ENCODE data around the gene KRTAP2-1. TPM values are rescaled to one million over a fixed set of nuclear protein-coding genes. Genes with fewer than 3 reads are reported as not detected.

KRTAP2-1 gene
- total and polyA plus RNA-seq, 2 of the 13 experiments (the other 11 are each of a cell fraction or from before 2014, with no cell fraction given): not detected

DNA sequence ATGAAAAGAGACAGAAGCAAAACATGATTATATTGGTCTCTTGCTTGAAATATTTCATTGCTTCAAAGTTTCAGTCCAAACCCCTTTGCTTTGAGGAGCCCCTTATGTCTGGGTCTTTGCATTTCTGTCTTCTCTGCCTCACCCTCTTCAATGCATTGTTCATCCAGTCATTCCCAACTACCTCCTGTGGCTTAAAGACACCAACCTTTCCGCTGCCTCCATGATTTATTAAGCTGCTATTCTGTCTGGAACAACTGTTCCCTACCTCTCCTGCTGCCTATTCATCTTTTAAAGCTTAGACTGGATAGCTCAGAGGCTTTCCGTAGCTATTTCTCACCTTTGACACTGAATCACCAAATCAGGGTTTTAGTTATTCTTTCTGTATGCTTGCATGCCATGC, 49.8 kb downstream of the KRTAP2-1 start (continued):
- no peak for TF ChIP-seq ZNF570 (CRISPR knock-in tag; IDR thresholded peaks at IDR 0.05; ENCODE audit: borderline replicate concordance)
- TF ChIP-seq, protein P1, sequence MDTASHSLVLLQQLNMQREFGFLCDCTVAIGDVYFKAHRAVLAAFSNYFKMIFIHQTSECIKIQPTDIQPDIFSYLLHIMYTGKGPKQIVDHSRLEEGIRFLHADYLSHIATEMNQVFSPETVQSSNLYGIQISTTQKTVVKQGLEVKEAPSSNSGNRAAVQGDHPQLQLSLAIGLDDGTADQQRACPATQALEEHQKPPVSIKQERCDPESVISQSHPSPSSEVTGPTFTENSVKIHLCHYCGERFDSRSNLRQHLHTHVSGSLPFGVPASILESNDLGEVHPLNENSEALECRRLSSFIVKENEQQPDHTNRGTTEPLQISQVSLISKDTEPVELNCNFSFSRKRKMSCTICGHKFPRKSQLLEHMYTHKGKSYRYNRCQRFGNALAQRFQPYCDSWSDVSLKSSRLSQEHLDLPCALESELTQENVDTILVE (CRISPR knock-in tag; IDR thresholded peaks at IDR 0.05): no peak

GRCh38 chr17:40996829-40997228, 50.3 kb downstream of the KRTAP2-1 start:
- Histone ChIP-seq H3K27ac (ENCODE audit: extremely low read length, insufficient read depth, low read length) (no peak overlapping the region), H4K20me1 (ENCODE audit: insufficient read depth, low read length) (no peaks in the 10 kb centered on the region), H3K4me3 (replicated peaks in 1 of 3; ENCODE audit: insufficient read depth in 1 of 3, low read depth in 2 of 3, low read length in 3 of 3) (no peak overlapping the region), H3K4me2 (ENCODE audit: low read depth, low read length) (no peak overlapping the region), H3K9me3 (ENCODE audit: low read length) (no peaks in the 10 kb centered on the region), H2AFZ (ENCODE audit: low read length) (no peak overlapping the region), H3K9ac (ENCODE audit: insufficient read depth, low read depth, low read length) (no peak overlapping the region), H3K27me3 (ENCODE audit: control insufficient read depth in 1 of 2, insufficient read depth in 2 of 2, low read length in 2 of 2) (no peaks in the 10 kb centered on the region), H3K36me3 (replicated peaks in 1 of 2; ENCODE audit: control insufficient read depth in 1 of 2, insufficient read depth in 2 of 2, low read length in 2 of 2) (no peaks in the 10 kb centered on the region), H3K79me2 (ENCODE audit: insufficient read depth, low read length) (no peaks in the 10 kb centered on the region), H3K4me1 (ENCODE audit: insufficient read depth, low read length) (peaks cover 13% of the 10 kb centered on the region)
- 76% methylated on average over 4 of the region's 4 CpGs for WGBS (ENCODE audit: low lambda C conversion rate)
- no peak for ATAC-seq
- intact Hi-C loops (cut with micrococcal nuclease; ENCODE audit: unreplicated experiment): no loop called here
- BruUV-seq (replicated peaks): no TSS peak
- CTCF ChIA-PET (ENCODE audit: low intra/inter-chr PET ratio, low total read pairs): no interaction called here
- no peak for DNase-seq (ENCODE audit: low spot score)
- in situ Hi-C loops (cut with HindIII; ENCODE audit: extremely low pct_ligation_motif_present, low pct_unique_long_range_greater_than_20kb): no loop called here
- TF ChIP-seq ZBTB3 (CRISPR knock-in tag; IDR thresholded peaks at IDR 0.05; ENCODE audit: borderline replicate concordance, low read depth) (no peak), ZFX (CRISPR knock-in tag; IDR thresholded peaks at IDR 0.05; ENCODE audit: low read depth) (no peak), KAT8 (CRISPR knock-in tag; IDR thresholded peaks at IDR 0.05) (no peak)
- FAIRE-seq: no peak
- POLR2A ChIA-PET: no interaction called here

Small RNA genes within 50 kb of the gene (small RNA-seq; reads per million reads assigned to genes)
- 0 reads per million in 3 experiments for gene KRTAP3-4P (ENCODE audit: insufficient read depth in 2 of 3, insufficient read length in 3 of 3, low read depth in 2 of 3, low replicate concordance in 1 of 3)

Other genes starting within 250 kb of the KRTAP2-1 start
Only the 30 nearest of the 37 such genes appear.
- 0.07 TPM in 1 of 2 replicates, not detected in the other for gene KRT12, start 180.1 kb downstream of the KRTAP2-1 start, total RNA-seq (2016; rRNA removed; fragmentation: Illumina TruSeq; extraction: Trizol)
- 0.09 and 0.31 TPM in 2 replicates for gene KRT12, start 180.1 kb downstream of the KRTAP2-1 start, polyA plus RNA-seq (2011; rRNA removed)
- gene KRT20, start 162.1 kb downstream of the KRTAP2-1 start, total RNA-seq (2016; rRNA removed; fragmentation: Illumina TruSeq; extraction: Trizol): 0.13 and 0.14 TPM in 2 replicates
- 0.20 and 1.0 TPM in 2 replicates for gene KRT20, start 162.1 kb downstream of the KRTAP2-1 start, polyA plus RNA-seq (2011; rRNA removed)
- gene KRT23, start 109.7 kb downstream of the KRTAP2-1 start, total RNA-seq (2016; rRNA removed; fragmentation: Illumina TruSeq; extraction: Trizol): 24.7 and 32.9 TPM in 2 replicates
- 48.4 and 51.1 TPM in 2 replicates for gene KRT23, start 109.7 kb downstream of the KRTAP2-1 start, polyA plus RNA-seq (2011; rRNA removed)
- gene KRT39, start 80.4 kb downstream of the KRTAP2-1 start, total RNA-seq (2016; rRNA removed; fragmentation: Illumina TruSeq; extraction: Trizol): 0.07 TPM in 1 of 2 replicates, not detected in the other
- gene KRT39, start 80.4 kb downstream of the KRTAP2-1 start, polyA plus RNA-seq (2011; rRNA removed): 1.2 and 1.6 TPM in 2 replicates
- not detected in 2 replicates for gene KRT40, start 63.0 kb downstream of the KRTAP2-1 start, total RNA-seq (2016; rRNA removed; fragmentation: Illumina TruSeq; extraction: Trizol)
- not detected in 2 replicates for gene KRT40, start 63.0 kb downstream of the KRTAP2-1 start, polyA plus RNA-seq (2011; rRNA removed)
- gene KRTAP3-3, start 53.2 kb downstream of the KRTAP2-1 start, total RNA-seq (2016; rRNA removed; fragmentation: Illumina TruSeq; extraction: Trizol): not detected in 2 replicates
- not detected in 2 replicates for gene KRTAP3-3, start 53.2 kb downstream of the KRTAP2-1 start, polyA plus RNA-seq (2011; rRNA removed)
- not detected in 2 replicates for gene KRTAP3-2, start 47.4 kb downstream of the KRTAP2-1 start, total RNA-seq (2016; rRNA removed; fragmentation: Illumina TruSeq; extraction: Trizol)
- not detected in 2 replicates for gene KRTAP3-2, start 47.4 kb downstream of the KRTAP2-1 start, polyA plus RNA-seq (2011; rRNA removed)
- gene KRTAP3-1, start 38.2 kb downstream of the KRTAP2-1 start, total RNA-seq (2016; rRNA removed; fragmentation: Illumina TruSeq; extraction: Trizol): 0.29 and 0.81 TPM in 2 replicates
- gene KRTAP3-1, start 38.2 kb downstream of the KRTAP2-1 start, polyA plus RNA-seq (2011; rRNA removed): 3.7 and 3.8 TPM in 2 replicates
- not detected in 2 replicates for gene KRTAP1-5, start 20.1 kb downstream of the KRTAP2-1 start, total RNA-seq (2016; rRNA removed; fragmentation: Illumina TruSeq; extraction: Trizol)
- 0.07 and 0.09 TPM in 2 replicates for gene KRTAP1-5, start 20.1 kb downstream of the KRTAP2-1 start, polyA plus RNA-seq (2011; rRNA removed)
- not detected in 2 replicates for gene KRTAP1-4, start 17.1 kb downstream of the KRTAP2-1 start, total RNA-seq (2016; rRNA removed; fragmentation: Illumina TruSeq; extraction: Trizol)
- not detected in 2 replicates for gene KRTAP1-4, start 17.1 kb downstream of the KRTAP2-1 start, polyA plus RNA-seq (2011; rRNA removed)
- not detected in 2 replicates for gene KRTAP1-3, start 12.4 kb downstream of the KRTAP2-1 start, total RNA-seq (2016; rRNA removed; fragmentation: Illumina TruSeq; extraction: Trizol)
- not detected in 2 replicates for gene KRTAP1-3, start 12.4 kb downstream of the KRTAP2-1 start, polyA plus RNA-seq (2011; rRNA removed)
- gene KRTAP1-1, start 5.9 kb downstream of the KRTAP2-1 start, total RNA-seq (2016; rRNA removed; fragmentation: Illumina TruSeq; extraction: Trizol): not detected in 2 replicates
- gene KRTAP1-1, start 5.9 kb downstream of the KRTAP2-1 start, polyA plus RNA-seq (2011; rRNA removed): not detected in 2 replicates
- not detected in 2 replicates for gene KRTAP2-2, start 7.9 kb upstream of the KRTAP2-1 start, total RNA-seq (2016; rRNA removed; fragmentation: Illumina TruSeq; extraction: Trizol)
- not detected in 2 replicates for gene KRTAP2-2, start 7.9 kb upstream of the KRTAP2-1 start, polyA plus RNA-seq (2011; rRNA removed)
- gene KRTAP2-3, start 12.8 kb upstream of the KRTAP2-1 start, total RNA-seq (2016; rRNA removed; fragmentation: Illumina TruSeq; extraction: Trizol): not detected in 2 replicates
- gene KRTAP2-3, start 12.8 kb upstream of the KRTAP2-1 start, polyA plus RNA-seq (2011; rRNA removed): 0.24 and 0.25 TPM in 2 replicates
- not detected in 2 replicates for gene KRTAP2-4, start 18.6 kb upstream of the KRTAP2-1 start, total RNA-seq (2016; rRNA removed; fragmentation: Illumina TruSeq; extraction: Trizol)
- not detected in 2 replicates for gene KRTAP2-4, start 18.6 kb upstream of the KRTAP2-1 start, polyA plus RNA-seq (2011; rRNA removed)
- not detected in 2 replicates for gene KRTAP4-7, start 36.8 kb upstream of the KRTAP2-1 start, total RNA-seq (2016; rRNA removed; fragmentation: Illumina TruSeq; extraction: Trizol)
- gene KRTAP4-7, start 36.8 kb upstream of the KRTAP2-1 start, polyA plus RNA-seq (2011; rRNA removed): not detected in 2 replicates
- not detected in 2 replicates for gene KRTAP4-8, start 50.8 kb upstream of the KRTAP2-1 start, total RNA-seq (2016; rRNA removed; fragmentation: Illumina TruSeq; extraction: Trizol)
- not detected in 2 replicates for gene KRTAP4-8, start 50.8 kb upstream of the KRTAP2-1 start, polyA plus RNA-seq (2011; rRNA removed)
- not detected in 2 replicates for gene KRTAP4-16, start 54.9 kb upstream of the KRTAP2-1 start, total RNA-seq (2016; rRNA removed; fragmentation: Illumina TruSeq; extraction: Trizol)
- gene KRTAP4-16, start 54.9 kb upstream of the KRTAP2-1 start, polyA plus RNA-seq (2011; rRNA removed): not detected in 2 replicates
- not detected in 2 replicates for gene KRTAP4-9, start 58.1 kb upstream of the KRTAP2-1 start, total RNA-seq (2016; rRNA removed; fragmentation: Illumina TruSeq; extraction: Trizol)
- gene KRTAP4-9, start 58.1 kb upstream of the KRTAP2-1 start, polyA plus RNA-seq (2011; rRNA removed): not detected in 2 replicates
- gene KRTAP4-11, start 71.1 kb upstream of the KRTAP2-1 start, total RNA-seq (2016; rRNA removed; fragmentation: Illumina TruSeq; extraction: Trizol): not detected in 2 replicates
- gene KRTAP4-11, start 71.1 kb upstream of the KRTAP2-1 start, polyA plus RNA-seq (2011; rRNA removed): not detected in 2 replicates
- not detected in 2 replicates for gene KRTAP4-12, start 76.9 kb upstream of the KRTAP2-1 start, total RNA-seq (2016; rRNA removed; fragmentation: Illumina TruSeq; extraction: Trizol)
- not detected in 2 replicates for gene KRTAP4-12, start 76.9 kb upstream of the KRTAP2-1 start, polyA plus RNA-seq (2011; rRNA removed)
- gene KRTAP4-6, start 93.2 kb upstream of the KRTAP2-1 start, total RNA-seq (2016; rRNA removed; fragmentation: Illumina TruSeq; extraction: Trizol): not detected in 2 replicates
- gene KRTAP4-6, start 93.2 kb upstream of the KRTAP2-1 start, polyA plus RNA-seq (2011; rRNA removed): not detected in 2 replicates
- gene KRTAP4-5, start 102.5 kb upstream of the KRTAP2-1 start, total RNA-seq (2016; rRNA removed; fragmentation: Illumina TruSeq; extraction: Trizol): not detected in 2 replicates
- gene KRTAP4-5, start 102.5 kb upstream of the KRTAP2-1 start, polyA plus RNA-seq (2011; rRNA removed): not detected in 2 replicates
- gene KRTAP4-4, start 113.4 kb upstream of the KRTAP2-1 start, total RNA-seq (2016; rRNA removed; fragmentation: Illumina TruSeq; extraction: Trizol): not detected in 2 replicates
- gene KRTAP4-4, start 113.4 kb upstream of the KRTAP2-1 start, polyA plus RNA-seq (2011; rRNA removed): not detected in 2 replicates
- gene KRTAP4-3, start 120.9 kb upstream of the KRTAP2-1 start, total RNA-seq (2016; rRNA removed; fragmentation: Illumina TruSeq; extraction: Trizol): not detected in 2 replicates
- not detected in 2 replicates for gene KRTAP4-3, start 120.9 kb upstream of the KRTAP2-1 start, polyA plus RNA-seq (2011; rRNA removed)
- gene KRTAP4-2, start 130.9 kb upstream of the KRTAP2-1 start, total RNA-seq (2016; rRNA removed; fragmentation: Illumina TruSeq; extraction: Trizol): not detected in 2 replicates
- gene KRTAP4-2, start 130.9 kb upstream of the KRTAP2-1 start, polyA plus RNA-seq (2011; rRNA removed): not detected in 2 replicates
- not detected in 2 replicates for gene KRTAP4-1, start 137.6 kb upstream of the KRTAP2-1 start, total RNA-seq (2016; rRNA removed; fragmentation: Illumina TruSeq; extraction: Trizol)
- gene KRTAP4-1, start 137.6 kb upstream of the KRTAP2-1 start, polyA plus RNA-seq (2011; rRNA removed): not detected in 2 replicates
- not detected in 2 replicates for gene KRTAP9-1, start 142.6 kb upstream of the KRTAP2-1 start, total RNA-seq (2016; rRNA removed; fragmentation: Illumina TruSeq; extraction: Trizol)
- not detected in 2 replicates for gene KRTAP9-1, start 142.6 kb upstream of the KRTAP2-1 start, polyA plus RNA-seq (2011; rRNA removed)
- not detected in 2 replicates for gene KRTAP9-2, start 179.3 kb upstream of the KRTAP2-1 start, total RNA-seq (2016; rRNA removed; fragmentation: Illumina TruSeq; extraction: Trizol)
- gene KRTAP9-2, start 179.3 kb upstream of the KRTAP2-1 start, polyA plus RNA-seq (2011; rRNA removed): not detected in 2 replicates
- gene KRTAP9-3, start 185.1 kb upstream of the KRTAP2-1 start, total RNA-seq (2016; rRNA removed; fragmentation: Illumina TruSeq; extraction: Trizol): not detected in 2 replicates
- not detected in 2 replicates for gene KRTAP9-3, start 185.1 kb upstream of the KRTAP2-1 start, polyA plus RNA-seq (2011; rRNA removed)

All from HepG2 (cell line).